Measurements from ENCODE around the gene TCF12.
A peak's percentile ranks its signal among the peaks of the same experiment; 100 is the strongest.

TCF12 gene

DNA sequence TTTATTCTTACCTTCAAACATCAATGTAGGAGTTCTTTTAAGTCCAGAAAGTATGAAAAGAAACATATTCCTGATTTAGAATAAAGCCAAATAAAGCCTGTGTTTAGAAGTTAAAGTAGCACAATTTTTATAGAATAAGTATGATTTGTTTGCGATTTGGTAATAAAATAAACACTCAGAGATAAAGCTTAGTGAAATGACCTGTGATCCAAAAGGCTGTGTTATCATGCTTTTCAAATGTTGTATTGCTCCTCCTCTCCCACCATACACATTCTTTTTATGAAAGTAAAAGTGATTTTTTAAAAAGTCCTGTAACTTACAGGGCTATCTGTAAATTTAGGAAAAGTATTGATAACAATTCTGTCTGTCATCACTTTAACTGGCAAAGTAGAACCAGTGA is 319.2 kb downstream of the TCF12 start:
- no peak for DNase-seq (ENCODE audit: low read depth)
- no peak overlapping the region for H3K4me3 ChIP-seq (replicated peaks; ENCODE audit: low read depth, low read length)
- TF ChIP-seq, protein P1, sequence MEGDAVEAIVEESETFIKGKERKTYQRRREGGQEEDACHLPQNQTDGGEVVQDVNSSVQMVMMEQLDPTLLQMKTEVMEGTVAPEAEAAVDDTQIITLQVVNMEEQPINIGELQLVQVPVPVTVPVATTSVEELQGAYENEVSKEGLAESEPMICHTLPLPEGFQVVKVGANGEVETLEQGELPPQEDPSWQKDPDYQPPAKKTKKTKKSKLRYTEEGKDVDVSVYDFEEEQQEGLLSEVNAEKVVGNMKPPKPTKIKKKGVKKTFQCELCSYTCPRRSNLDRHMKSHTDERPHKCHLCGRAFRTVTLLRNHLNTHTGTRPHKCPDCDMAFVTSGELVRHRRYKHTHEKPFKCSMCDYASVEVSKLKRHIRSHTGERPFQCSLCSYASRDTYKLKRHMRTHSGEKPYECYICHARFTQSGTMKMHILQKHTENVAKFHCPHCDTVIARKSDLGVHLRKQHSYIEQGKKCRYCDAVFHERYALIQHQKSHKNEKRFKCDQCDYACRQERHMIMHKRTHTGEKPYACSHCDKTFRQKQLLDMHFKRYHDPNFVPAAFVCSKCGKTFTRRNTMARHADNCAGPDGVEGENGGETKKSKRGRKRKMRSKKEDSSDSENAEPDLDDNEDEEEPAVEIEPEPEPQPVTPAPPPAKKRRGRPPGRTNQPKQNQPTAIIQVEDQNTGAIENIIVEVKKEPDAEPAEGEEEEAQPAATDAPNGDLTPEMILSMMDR (IDR thresholded peaks at IDR 0.05; ENCODE audit: low read length, missing control alignments): no peak

DNA sequence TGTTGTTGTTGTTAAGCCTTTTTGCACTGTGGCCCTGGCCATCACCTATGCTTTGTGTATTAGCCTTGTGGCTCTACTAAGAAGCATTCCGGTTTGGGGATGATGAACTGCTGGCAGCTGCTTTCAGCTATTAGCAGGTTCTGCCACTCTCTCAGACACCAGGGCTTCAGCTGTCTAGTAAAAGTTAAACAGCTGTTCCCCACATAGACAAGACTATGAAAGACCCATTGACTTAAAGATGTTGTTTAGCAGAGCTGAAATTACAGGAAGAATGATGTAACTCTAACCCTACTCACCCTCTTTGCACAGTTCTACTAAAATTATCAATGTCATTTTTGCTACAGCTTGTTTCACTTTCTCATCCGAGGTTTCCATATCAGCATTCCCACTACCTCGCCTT is 326.7 kb downstream of the TCF12 start:
- TF ChIP-seq, protein P1 (IDR thresholded peaks at IDR 0.05; ENCODE audit: low read length, missing control alignments): no peak
- no peak overlapping the region for H3K4me3 ChIP-seq (replicated peaks; ENCODE audit: low read depth, low read length)
- DNase-seq (ENCODE audit: low read depth): peak; percentile 40

DNA sequence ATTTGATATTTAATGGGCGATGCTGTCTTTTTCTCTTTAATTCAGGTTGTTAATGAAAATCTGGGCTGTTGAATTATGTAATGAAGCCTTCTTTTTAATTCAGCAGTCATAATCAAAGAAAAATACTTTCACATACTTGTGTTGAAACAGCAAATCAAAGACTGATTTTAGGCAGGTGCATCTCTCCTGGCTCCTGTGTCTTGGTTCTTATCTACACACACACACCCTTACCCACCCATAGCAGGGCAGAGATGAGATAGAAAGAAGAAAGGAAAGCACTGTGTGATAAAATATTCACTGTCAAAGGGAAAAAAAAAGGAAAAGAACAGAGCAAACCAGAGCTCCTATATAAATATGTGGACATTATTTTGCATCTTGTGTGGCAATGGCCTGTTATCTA is 327.3 kb downstream of the TCF12 start:
- DNase-seq (ENCODE audit: low read depth): no peak
- H3K4me3 ChIP-seq (replicated peaks; ENCODE audit: low read depth, low read length): no peak overlapping the region
- TF ChIP-seq, protein P1 (IDR thresholded peaks at IDR 0.05; ENCODE audit: low read length, missing control alignments): no peak

DNA sequence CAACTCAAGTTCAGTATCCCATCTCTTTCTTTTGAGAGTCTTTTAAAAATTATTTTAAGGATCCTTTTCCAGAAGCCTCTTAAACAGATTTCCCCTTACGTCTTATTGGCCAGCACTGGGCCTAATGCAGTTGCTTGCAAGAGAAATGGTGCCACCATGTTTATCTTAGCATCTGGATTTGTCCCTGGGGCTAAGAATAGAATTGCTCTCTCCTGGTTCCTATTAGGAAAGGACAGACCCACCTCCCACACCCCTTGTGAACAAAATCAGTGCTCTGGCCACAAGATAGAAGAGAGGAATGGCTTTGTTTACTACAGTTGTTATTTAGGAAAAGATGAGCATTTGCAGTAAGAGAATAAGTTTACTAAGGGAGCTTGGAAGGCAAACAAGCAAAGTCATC is 329.6 kb downstream of the TCF12 start:
- DNase-seq (ENCODE audit: low read depth): no peak
- TF ChIP-seq, protein P1 (IDR thresholded peaks at IDR 0.05; ENCODE audit: low read length, missing control alignments): no peak
- no peak overlapping the region for H3K4me3 ChIP-seq (replicated peaks; ENCODE audit: low read depth, low read length)

DNA sequence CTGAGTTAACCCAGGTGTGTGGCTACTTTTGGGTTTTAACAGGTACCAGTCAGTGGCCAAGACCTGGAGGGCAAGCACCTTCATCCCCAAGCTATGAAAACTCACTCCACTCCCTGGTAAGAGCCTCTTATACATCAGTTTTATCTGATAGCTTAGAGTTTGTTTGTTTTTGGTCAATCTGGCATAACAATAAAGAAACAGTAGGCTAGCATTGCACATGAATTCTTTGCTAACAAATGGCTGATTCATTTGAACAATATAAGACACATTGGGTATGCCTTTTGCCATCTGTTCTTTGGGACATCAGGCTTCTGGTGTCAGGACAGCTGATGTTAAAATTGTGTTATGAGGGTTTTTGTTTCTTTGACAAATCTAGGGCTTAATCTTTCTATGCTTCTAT is 332.9 kb downstream of the TCF12 start:
- DNase-seq (ENCODE audit: low read depth): peak; percentile 13
- H3K4me3 ChIP-seq (replicated peaks; ENCODE audit: low read depth, low read length): no peak overlapping the region
- TF ChIP-seq, protein P1 (IDR thresholded peaks at IDR 0.05; ENCODE audit: low read length, missing control alignments): no peak

DNA sequence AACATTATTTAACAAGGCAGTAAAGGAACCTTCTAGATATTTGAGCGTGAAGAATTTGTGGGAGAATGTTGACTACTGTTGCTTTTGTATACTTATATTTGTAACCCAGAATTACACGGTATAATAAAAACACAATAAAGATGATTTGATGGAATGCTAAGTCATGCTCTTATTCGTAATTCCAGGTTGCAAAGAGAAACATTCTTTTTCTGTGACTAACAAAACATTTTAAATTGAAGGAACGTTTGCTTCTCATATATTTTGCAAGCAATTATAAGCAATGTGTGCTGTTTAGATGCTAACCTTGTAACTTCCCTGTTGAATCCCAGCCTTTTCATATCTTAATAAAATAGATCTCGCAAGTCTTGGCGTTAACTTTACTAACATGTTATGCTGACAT is 333.5 kb downstream of the TCF12 start:
- DNase-seq (ENCODE audit: low read depth): peak; percentile 56
- H3K4me3 ChIP-seq (replicated peaks; ENCODE audit: low read depth, low read length): no peak overlapping the region
- TF ChIP-seq, protein P1 (IDR thresholded peaks at IDR 0.05; ENCODE audit: low read length, missing control alignments): no peak

DNA sequence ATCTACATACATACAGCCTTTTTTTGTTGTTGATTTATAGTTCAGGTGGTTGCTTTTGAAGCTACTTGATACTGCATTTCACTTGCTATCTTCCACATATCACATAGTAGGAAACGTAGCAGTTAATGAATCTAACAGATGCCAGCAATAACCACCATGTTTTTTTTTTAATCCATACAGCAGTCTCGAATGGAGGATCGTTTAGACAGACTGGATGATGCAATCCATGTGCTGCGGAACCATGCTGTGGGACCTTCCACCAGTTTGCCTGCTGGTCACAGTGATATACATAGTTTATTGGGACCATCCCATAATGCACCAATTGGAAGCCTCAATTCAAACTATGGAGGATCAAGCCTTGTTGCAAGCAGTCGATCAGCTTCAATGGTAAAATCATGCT is 334.6 kb downstream of the TCF12 start:
- no peak overlapping the region for H3K4me3 ChIP-seq (replicated peaks; ENCODE audit: low read depth, low read length)
- DNase-seq (ENCODE audit: low read depth): no peak
- TF ChIP-seq, protein P1 (IDR thresholded peaks at IDR 0.05; ENCODE audit: low read length, missing control alignments): no peak
